ENCODE results near the gene ZFYVE21.
A peak's percentile ranks its signal among the peaks of the same experiment; 100 is the strongest.

The ZFYVE21 gene

DNA sequence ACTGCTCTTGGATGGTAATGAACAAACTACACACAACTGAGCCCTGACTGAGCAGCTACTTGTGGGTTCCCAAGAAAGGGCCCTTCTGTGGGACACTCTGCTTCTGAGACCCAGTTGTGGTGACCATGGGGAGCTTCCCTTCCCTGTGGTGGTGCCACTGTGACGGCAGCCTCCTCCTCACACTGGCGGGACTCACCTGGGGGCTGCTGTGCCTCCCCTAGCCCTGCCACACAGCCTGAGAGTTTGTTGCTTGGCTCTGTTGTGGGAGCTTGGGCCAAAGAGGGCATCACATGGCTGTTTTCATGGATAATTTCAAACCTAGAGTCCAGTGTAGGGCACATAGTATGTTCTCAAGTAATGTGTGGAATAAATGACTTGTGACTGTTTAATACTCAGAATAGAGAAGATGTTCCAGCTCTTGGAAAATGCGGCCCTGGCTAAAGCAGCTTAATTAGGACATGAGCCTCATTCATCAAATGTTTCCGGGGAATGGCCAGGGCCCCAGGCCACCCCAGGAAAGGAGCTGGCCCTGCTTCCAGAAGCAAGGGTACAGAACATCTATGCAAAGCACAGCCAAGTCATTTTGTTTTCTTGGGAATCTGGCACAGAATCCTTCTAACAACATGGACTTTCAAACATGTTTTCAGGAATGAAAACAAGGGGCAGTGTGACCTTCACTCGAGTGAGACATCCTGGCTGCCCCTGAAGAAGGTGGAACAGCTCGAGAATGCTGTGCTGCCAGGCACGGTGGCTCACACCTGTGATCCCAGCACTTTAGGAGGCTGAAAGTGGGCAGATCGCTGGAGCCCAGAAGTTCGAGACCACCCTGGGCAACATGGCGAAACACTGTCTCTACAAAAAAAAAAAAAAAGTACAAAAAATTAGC, 21.2 kb downstream of the ZFYVE21 start:
- no peak for DNase-seq (ENCODE audit: low read depth in 1 of 2, low spot score in 1 of 2)

DNA sequence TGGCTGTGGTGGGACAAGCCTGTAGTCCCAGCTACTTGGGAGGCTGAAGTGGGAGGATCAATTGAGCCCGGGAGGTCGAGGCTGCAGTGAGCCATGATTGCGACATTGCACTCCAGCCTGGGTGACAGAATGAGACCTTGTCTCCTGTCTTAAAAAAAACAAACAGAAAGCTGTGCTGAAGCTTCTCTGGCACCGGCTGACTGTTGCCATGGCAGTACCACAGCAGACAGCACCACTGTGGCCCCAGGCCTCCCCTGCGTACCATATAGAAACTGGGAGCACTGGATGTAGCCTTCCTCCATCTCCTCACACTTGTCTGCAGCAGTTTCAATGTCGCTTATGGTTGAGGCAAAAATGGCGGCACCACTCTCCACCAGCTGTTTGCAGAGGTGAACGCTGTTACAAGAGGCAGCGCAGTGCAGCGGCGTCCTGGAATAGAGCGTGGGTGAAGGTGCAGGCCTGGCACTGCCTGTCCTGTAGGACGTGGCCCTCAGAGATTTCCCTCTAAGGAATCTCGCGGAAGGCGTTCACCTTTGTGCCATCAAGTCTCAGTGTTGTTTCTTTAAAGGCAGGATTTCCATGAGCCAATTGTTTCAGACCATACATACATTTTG, 21.9 kb downstream of the ZFYVE21 start:
- DNase-seq (ENCODE audit: low read depth in 1 of 2, low spot score in 1 of 2), result no peak

DNA sequence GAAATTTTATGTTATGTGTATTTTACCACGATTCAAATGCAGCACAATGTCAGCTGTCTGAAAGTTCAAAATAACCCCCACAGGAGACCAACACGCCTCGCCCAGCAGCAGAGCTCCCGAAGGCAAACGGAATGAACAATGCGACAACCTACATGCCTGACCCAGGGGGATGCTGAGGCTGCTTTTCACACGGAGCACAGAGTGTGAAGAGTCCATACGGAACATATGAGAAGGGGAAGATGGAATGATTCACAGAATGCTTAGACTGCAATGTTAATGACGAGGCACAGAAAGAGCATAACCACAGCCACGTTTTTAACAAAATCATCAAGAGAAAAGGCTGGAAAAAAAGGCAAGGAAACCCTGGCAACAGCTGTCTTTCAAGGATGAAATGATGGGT, 22.6 kb downstream of the ZFYVE21 start:
- no peak for DNase-seq (ENCODE audit: low read depth in 1 of 2, low spot score in 1 of 2)

DNA sequence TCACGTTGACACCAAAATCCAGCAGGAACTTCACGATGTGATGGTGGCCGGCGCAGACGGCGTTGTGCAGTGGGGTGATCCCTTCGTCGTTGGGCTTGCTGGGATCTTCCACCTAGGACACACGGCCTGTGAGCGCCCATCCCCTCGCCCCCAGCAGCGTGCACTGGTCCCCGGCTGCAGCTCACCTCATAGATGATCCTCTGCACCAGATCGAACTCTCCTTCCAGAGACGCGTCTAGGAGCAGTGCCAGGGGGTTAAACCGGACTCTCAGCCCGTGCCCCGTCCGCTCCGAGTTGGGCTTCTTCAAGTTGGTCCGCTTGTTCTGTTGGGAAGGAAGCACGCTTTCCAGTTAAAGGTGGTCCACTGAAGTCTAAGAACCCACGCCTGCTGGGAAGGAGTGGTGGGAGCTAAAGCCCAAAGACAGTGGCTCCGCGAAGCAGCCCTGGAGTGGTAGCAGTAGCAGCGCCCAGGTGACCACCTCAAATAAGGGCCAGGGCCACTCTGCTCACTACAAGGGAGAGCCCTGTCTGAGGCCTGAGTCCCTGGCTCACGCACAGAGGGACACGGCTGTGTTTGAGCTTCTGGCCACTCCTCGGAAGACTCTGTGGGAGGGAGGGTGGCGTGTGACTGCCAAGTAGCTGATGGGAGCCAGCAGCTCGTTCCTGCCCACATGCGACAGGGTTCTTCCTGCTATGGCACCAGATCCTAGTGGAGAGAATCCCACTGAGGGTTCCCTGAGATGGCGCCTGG, 23.3 kb downstream of the ZFYVE21 start:
- DNase-seq (ENCODE audit: low read depth in 1 of 2, low spot score in 1 of 2), result no peak

DNA sequence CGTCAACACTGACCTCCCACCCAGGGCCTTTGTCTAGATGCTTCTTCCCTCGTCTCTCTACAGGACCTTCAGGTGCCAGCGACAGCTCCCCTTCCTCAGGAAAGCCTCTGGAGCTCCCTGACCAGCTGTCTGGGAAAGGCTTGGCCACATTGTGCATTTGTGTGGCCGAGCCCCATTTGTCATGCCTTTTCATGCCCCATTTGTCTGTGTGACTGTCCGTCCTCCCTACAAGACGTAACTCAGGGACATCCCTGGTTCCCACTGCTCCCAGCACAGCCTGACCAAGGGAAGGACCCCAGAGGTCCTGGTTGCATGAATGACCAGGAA, 23.8 kb downstream of the ZFYVE21 start:
- DNase-seq (ENCODE audit: low read depth in 1 of 2, low spot score in 1 of 2), result no peak

DNA sequence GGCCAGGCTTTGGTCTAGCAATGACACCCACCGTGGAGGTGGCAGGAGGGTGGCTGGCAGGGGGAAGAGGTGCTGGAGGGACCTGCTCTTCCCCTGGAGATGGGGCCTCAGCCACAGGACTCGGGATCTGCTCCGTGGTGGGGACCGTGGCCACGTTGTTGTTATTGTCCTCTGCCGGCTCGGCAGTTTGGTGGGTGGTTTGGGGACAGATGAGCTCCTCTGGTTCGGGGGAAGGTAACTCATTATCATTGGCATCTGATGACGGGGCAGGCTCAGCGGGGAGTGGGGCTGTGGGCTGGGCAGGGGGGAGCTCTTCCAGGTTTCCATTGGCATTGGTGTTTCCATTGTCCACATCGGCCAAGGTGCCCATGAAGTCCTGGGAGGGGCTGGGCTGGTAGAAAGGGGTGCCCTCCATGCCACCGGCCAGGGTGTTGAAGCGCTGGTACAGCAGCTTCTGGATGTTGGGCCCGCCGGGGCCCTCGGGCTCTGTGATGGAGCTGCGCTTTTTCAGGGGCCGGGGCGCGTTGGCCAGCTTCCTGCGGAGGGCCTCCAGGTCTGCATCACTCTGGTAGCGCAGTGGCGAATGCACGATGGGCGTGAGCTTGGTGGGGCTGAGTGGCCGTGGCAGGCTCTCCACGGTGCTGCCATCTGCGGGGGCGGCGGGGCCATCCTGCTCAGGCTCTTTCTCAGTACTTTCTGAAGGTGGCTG, 24.3 kb downstream of the ZFYVE21 start:
- no peak for DNase-seq (ENCODE audit: low read depth in 1 of 2, low spot score in 1 of 2)

DNA sequence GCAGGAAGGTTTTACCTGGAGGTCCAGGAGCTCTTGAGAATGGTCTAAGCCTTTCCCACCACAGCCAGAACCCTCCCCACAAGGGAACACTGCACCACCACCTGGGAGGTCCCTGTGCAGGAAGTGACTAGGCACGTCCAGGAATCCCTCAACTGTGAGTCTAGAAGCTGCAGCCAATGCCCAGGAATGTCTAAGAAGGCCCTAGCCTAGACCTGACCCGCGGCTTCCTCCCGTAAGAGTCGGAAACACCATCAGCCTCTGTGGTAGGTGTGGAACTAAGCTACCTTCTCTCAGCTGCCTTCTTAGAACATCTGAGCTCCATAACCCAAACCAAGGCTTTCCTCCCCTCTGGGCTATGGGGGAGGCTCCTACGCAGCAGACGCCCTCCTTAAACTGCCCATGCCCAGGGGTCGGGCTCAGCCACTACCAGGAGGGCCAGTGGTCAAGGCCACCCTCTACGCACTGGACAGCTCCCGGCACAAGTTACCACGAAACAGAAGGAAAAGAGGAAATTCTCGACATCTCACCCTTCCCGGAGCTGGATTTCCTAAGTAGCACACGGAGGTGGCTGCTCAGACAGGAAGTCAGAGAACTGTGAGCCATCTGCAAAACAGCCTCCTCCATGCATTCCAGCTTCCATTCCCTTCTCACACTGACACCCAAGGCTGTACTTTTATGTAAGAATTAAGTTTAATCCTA, 25.5 kb downstream of the ZFYVE21 start:
- no peak for DNase-seq (ENCODE audit: low read depth in 1 of 2, low spot score in 1 of 2)

DNA sequence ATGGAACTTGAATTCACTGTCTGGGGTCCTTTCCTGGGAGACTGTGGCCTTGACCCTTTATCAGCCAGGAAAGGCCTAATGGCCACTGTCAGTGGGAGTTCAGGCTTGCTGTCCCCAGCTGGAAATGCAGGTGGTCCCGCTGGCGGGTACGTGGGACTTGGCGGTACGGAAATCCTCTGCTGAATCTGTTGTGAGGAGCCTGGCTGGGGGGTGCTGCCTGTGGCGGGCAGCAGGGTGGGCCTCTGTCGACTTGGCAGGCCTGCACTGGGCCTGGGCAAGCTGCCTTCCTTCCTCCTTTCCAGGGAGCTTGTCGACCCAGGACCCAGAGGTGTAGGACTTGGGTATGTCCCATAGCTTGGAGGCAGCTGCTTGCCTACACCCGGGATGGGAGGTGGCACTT, 26.3 kb downstream of the ZFYVE21 start:
- DNase-seq (ENCODE audit: low read depth in 1 of 2, low spot score in 1 of 2), result no peak

DNA sequence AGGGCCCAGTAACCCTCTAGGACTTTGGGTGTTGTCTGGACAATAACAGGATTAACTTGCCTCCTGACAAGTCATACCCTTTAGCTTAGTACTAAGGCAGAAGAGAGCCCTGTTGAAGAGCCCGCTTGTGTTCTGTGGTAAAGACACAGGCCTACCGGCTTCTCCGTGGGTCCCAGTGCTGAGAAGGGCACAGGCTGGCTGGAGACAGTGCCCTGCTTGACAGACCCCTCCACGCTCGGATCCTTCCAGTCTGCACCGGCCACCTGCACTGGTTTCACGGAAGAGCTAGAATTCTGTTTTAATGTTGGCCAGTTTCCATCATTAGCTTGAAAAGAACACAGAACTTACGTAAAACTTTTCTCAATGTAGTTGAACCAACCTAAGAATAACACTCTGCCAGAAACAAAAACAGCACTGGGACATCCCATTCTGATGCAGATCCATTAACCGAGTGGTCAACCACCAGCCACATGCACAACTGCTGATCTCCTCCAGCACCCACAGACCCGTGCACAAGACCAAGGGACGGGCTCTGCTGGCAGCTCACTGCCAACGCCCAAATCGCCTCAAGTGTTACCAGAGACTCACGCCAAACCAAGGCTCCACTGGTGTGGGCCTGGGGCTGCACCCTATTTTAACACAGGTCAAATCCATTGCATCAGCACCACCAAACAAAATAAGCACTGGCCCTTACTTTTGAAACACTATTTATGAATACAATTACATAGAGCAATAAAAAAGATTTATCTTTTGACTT, 27.1 kb downstream of the ZFYVE21 start:
- no peak for DNase-seq (ENCODE audit: low read depth in 1 of 2, low spot score in 1 of 2)

DNA sequence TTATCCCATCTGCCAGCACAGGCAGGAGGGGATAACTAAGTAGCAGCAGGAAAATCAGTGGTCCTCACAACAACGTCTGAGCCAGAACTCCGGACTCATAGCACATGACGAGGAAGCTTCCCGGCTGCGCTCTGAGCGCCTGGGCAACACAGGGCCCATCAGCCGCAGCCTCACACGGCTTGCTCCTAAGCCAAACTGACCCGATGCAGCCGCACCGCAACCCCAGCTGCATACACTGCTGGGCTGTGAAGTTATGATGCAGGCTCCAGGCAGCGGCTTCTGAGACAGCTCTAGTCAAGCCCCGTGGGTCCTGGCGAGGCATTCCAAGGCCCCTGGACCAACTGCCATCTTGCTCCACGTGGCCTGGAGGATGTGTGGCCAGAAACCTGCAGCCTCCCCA, 28.1 kb downstream of the ZFYVE21 start:
- no peak for DNase-seq (ENCODE audit: low read depth in 1 of 2, low spot score in 1 of 2)

DNA sequence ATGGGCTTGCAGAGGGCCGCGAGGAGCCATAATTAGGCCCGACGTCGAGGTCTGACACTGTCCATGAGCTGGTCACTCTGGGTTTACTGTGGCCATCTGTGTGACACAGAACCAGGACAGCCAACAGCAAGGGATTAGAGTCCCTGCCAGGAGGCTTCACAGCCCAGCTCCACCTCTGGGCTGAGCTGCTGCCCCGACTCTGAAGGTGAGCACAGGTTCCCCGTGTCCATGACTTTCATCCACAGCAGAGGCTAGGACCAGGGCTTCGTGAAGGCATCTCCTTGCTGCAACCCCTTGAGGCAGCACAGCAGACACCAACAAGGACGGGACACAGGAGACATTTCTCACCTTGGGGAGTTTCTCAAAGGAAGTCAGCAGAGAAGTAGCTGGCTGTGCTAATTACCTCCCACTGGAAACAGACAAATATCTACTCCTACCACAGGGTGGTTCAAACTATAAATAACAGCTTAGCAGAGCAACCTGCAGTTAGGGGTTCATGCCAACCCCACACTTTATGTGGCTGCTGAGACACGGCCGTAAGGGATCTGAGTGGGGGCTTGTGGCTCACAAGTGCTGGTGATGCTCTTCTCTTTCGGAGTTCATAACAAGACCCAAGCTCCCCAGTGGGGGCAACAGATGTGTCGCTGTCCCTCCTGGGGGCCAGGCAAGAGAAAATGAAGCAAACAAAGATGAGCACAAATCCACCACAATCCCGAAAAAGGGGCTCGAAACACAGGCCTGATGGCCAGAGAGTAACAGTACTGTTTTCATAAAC, 29.2 kb downstream of the ZFYVE21 start:
- no peak for DNase-seq (ENCODE audit: low read depth in 1 of 2, low spot score in 1 of 2)

DNA sequence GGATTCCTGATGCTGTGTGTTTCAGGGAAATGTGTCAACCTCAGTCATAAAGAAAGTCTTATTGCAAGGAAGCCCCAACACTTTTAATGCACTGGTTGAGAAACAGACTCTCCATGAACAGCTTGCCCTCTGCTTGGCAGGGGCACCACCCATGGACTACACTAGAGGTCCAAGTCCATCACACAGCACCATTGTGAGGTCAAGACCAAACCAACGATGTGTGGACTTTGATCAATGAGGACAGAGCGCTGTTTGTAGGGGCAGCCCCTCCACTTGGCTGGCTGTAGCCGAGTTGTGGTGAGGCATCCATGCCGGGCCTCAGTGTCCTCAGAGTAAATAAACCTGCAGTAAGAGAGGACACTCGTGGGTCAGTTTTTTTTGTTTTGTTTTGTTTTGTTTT, 29.8 kb downstream of the ZFYVE21 start:
- no peak for DNase-seq (ENCODE audit: low read depth in 1 of 2, low spot score in 1 of 2)

DNA sequence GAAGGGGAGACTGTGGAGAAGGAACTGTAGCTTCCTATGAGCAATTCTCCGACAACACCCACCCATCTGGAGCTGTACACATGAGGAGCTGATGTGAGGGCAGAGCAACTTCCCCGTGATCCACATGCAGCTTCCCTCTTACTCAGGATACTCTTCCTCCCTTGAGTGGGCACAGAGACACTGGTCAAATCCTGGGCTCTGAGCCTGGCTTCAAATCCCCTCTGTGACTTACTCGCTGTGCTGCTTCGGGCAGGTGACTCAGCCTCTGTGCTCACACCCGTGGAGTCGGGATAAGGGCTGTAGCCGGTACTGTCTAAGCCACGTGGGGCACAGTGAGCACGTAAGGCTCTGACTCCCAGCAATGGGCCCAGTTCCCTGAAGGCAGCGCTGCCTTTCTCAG, 31.1 kb downstream of the ZFYVE21 start:
- no peak for DNase-seq (ENCODE audit: low read depth in 1 of 2, low spot score in 1 of 2)

DNA sequence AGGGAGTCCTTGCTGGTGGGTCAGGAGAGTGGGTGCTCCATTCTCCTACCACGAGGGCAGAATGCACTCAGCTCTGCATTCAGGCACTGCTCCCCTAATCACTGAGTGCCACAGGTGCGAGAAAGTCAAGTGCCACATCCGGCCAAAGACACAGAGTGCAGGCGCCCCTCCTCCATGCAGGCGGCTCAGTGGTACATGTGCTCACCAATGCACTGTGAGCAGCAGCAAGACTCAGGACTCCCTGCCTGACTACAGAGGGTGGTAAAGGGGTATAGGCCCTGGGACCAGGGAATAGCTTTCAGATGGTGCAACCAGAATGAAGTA, 32.9 kb downstream of the ZFYVE21 start:
- peak; percentile 9 to 33 for DNase-seq (ENCODE audit: low read depth in 1 of 2, low spot score in 1 of 2)

DNA sequence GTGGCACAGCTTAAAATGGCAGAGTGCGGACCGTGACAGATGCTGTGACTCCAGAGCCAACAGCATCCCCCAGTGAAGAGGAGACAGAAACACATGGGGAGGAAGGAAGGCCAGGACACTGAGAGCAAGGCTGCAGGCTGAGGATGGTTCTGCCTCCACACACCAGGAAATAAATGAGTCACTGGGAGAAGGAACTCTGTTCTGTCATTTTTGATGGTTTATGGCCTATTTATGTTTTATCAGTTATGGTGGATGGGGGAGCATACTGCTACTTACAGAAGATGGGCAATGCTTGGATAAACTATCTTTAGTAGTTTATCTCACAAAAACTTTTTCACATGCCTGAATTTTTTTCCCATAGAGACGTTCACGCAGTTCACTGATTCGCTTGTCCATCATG, 33.8 kb downstream of the ZFYVE21 start:
- DNase-seq (ENCODE audit: low read depth in 1 of 2, low spot score in 1 of 2), result no peak

DNA sequence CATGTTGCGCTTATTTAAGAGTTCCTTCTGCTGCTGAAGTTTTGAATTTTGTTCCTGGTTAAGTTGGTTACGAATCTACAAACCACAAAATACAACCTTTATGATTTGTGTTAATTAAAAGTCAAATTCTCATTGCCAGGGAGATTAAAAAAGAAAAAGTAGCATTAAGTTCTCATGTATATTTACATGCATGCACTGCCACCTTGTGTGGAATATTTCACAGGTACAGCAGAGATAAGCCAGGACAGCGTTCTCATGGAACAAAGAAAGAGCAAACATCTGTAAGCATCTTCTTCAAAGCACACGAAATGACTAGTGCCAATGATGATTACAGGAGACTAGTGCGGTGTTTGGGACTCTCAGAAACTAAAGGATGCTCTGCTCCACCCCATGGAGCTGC, 34.2 kb downstream of the ZFYVE21 start:
- DNase-seq (ENCODE audit: low read depth in 1 of 2, low spot score in 1 of 2), result no peak

DNA sequence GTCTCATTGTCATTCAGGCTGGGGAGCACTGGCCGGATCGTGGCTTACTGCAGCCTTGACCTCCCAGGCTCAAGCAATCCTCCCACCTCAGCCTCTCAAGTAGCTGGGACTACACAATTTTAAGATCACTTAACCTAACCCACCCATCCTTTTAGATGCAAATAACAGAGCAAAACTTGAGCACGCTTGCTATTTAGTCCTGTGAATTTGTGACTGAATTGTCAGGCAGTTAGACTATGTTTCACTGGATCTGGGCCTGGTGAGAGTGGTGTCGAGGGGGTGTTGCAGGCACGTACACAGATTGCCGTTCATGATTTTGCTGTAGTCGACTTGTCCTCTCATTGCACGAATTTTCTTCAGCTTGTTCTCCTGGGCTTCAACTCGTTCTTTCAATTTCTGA, 38.2 kb downstream of the ZFYVE21 start:
- no peak for DNase-seq (ENCODE audit: low read depth in 1 of 2, low spot score in 1 of 2)

DNA sequence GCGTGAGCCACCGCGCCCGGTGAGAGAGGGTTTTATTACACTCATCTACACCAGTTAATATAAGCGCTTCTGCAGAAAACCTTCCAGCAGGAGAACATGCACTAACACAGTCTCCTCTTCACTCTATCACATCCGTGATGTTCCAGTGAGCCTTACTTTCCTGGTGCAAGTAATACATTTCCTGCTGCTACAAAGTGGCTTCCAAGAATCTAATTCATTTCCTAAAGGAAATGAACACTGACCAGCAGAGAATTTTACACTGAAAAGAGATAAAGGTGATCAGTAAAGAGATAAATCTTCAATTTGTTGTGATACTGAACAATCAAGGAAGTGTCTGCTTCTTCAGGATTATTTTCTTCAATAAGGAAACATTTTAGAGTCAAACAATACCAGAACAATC, 39.5 kb downstream of the ZFYVE21 start:
- no peak for DNase-seq (ENCODE audit: low read depth in 1 of 2, low spot score in 1 of 2)

DNA sequence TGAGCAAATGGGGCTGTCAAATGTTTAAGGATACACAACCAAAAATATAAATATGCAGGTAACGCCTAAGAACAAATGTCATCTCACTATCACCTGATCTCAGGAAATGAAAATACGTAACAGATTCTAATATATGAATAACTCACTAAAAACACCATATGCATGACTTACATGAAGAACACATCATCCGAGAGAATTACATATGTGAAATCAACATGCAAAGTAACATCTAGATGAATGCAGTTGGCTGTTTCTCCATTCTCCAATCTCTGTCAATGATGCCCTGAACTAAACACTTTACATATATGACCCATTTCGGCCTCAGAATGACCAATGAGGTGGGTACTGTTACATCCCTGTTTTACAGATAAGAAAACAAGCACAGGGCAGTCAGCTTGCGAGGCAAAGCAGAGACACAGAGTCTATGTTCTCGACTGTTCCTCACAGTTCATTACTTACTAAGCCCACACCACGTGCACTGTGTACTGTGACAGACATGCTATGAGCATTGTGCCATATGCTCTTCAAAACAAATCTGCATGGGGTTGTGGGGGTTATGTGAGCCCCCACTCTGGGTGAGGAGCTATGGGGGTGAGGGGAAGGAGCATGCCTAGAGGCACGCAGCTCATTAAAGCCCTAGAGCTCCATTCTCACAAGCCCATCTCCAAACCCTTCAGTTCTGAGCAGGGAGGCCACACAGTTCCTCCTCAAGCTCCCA, 42.6 kb downstream of the ZFYVE21 start:
- DNase-seq (ENCODE audit: low read depth in 1 of 2, low spot score in 1 of 2), result no peak
